HepG2 (cell line): Measurements from ENCODE around the gene SIGLECL1.

ENCODE experiments used
- EZH2 ChIP-seq: conservative IDR thresholded peaks from 2 replicates; pipeline ENCODE4 v1.6.1; 2012; ENCODE audit warnings: mild to moderate bottlenecking, low read depth, low read length, moderate library complexity
- HOXA7 ChIP-seq: sonication (generic); formaldehyde crosslinking; IDR thresholded peaks from 2 replicates; pipeline ENCODE4 v1.8.1; 2022; ENCODE audit warnings: mild to moderate bottlenecking, missing genetic modification reagents, moderate library complexity
- NBN ChIP-seq: fragments of 450-650 bp; conservative IDR thresholded peaks from 2 replicates; pipeline ENCODE4 v1.6.1; 2017
- NFRKB ChIP-seq: fragments of 450-650 bp; IDR thresholded peaks from 2 replicates; pipeline ENCODE4 v1.6.1; 2017
- RARG ChIP-seq: sonication (generic); formaldehyde crosslinking; IDR thresholded peaks from 2 replicates; pipeline ENCODE4 v1.4.0; 2020; ENCODE audit warnings: low read depth, mild to moderate bottlenecking, missing genetic modification reagents
- SIX1 ChIP-seq: sonication (generic); formaldehyde crosslinking; IDR thresholded peaks from 2 replicates; pipeline ENCODE4 v1.4.0; 2020; ENCODE audit warnings: missing genetic modification reagents, borderline replicate concordance
- SRSF4 ChIP-seq: fragments of 200-400 bp; formaldehyde crosslinking; IDR thresholded peaks from one replicate; pipeline ENCODE4 v1.6.1; 2018; ENCODE audit warnings: mild to moderate bottlenecking, low read depth, low read length, moderate library complexity; ENCODE audit not compliant: poor library complexity, severe bottlenecking
- TBP ChIP-seq: sonication (generic); formaldehyde crosslinking; IDR thresholded peaks from 2 replicates; pipeline ENCODE4 v1.5.0; 2020; ENCODE audit warnings: missing genetic modification reagents
- YY1 ChIP-seq: IDR thresholded peaks from 2 replicates; pipeline ENCODE4 v1.6.1; 2011; ENCODE audit warnings: low read length, low read depth, moderate library complexity, mild to moderate bottlenecking; ENCODE audit not compliant: insufficient read depth, insufficient replicate concordance
- TF ChIP-seq, protein P1 (sequence below): sonication (generic); formaldehyde crosslinking; IDR thresholded peaks from 2 replicates; pipeline ENCODE4 v1.4.0; 2020; ENCODE audit warnings: missing genetic modification reagents
- TF ChIP-seq, protein P2 (sequence below): sonication (generic); formaldehyde crosslinking; IDR thresholded peaks from 2 replicates; pipeline ENCODE4 v1.4.0; 2020; ENCODE audit warnings: missing genetic modification reagents
- TF ChIP-seq, protein P3 (sequence below): sonication (generic); formaldehyde crosslinking; IDR thresholded peaks from 2 replicates; pipeline ENCODE4 v1.5.0; 2020; ENCODE audit warnings: mild to moderate bottlenecking, missing genetic modification reagents, moderate library complexity

DNA sequence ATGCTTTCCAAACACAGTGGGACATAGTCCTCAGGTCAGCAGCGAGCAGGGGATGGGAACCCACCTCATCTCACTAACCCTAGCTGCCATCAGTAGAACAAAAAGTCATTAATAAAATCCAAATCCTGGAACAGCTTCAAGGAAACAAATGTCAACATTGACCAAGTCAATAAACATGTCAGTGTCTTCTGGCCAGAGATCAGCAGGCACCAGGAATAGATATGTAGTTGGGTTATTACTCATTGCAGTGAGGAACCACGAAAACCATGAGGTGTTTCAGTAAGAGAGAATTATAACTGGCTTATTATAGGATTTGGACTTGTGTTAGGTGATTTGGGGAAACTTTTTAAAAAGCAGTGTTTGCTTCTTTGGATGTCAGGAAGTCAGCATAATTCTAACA lies 43.1 kb upstream of the SIGLECL1 start:
- TF ChIP-seq EZH2 (no peak), SRSF4 (no peak), TBP (CRISPR knock-in tag) (no peak), NBN (no peak), RARG (CRISPR knock-in tag) (no peak), SIX1 (no peak), YY1 (no peak), HOXA7 (CRISPR knock-in tag) (no peak), NFRKB (no peak)
- TF ChIP-seq, protein P1, sequence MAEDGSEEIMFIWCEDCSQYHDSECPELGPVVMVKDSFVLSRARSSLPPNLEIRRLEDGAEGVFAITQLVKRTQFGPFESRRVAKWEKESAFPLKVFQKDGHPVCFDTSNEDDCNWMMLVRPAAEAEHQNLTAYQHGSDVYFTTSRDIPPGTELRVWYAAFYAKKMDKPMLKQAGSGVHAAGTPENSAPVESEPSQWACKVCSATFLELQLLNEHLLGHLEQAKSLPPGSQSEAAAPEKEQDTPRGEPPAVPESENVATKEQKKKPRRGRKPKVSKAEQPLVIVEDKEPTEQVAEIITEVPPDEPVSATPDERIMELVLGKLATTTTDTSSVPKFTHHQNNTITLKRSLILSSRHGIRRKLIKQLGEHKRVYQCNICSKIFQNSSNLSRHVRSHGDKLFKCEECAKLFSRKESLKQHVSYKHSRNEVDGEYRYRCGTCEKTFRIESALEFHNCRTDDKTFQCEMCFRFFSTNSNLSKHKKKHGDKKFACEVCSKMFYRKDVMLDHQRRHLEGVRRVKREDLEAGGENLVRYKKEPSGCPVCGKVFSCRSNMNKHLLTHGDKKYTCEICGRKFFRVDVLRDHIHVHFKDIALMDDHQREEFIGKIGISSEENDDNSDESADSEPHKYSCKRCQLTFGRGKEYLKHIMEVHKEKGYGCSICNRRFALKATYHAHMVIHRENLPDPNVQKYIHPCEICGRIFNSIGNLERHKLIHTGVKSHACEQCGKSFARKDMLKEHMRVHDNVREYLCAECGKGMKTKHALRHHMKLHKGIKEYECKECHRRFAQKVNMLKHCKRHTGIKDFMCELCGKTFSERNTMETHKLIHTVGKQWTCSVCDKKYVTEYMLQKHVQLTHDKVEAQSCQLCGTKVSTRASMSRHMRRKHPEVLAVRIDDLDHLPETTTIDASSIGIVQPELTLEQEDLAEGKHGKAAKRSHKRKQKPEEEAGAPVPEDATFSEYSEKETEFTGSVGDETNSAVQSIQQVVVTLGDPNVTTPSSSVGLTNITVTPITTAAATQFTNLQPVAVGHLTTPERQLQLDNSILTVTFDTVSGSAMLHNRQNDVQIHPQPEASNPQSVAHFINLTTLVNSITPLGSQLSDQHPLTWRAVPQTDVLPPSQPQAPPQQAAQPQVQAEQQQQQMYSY (CRISPR knock-in tag) = no peak
- TF ChIP-seq, protein P2, sequence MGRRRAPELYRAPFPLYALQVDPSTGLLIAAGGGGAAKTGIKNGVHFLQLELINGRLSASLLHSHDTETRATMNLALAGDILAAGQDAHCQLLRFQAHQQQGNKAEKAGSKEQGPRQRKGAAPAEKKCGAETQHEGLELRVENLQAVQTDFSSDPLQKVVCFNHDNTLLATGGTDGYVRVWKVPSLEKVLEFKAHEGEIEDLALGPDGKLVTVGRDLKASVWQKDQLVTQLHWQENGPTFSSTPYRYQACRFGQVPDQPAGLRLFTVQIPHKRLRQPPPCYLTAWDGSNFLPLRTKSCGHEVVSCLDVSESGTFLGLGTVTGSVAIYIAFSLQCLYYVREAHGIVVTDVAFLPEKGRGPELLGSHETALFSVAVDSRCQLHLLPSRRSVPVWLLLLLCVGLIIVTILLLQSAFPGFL (CRISPR knock-in tag) = no peak
- TF ChIP-seq, protein P3, sequence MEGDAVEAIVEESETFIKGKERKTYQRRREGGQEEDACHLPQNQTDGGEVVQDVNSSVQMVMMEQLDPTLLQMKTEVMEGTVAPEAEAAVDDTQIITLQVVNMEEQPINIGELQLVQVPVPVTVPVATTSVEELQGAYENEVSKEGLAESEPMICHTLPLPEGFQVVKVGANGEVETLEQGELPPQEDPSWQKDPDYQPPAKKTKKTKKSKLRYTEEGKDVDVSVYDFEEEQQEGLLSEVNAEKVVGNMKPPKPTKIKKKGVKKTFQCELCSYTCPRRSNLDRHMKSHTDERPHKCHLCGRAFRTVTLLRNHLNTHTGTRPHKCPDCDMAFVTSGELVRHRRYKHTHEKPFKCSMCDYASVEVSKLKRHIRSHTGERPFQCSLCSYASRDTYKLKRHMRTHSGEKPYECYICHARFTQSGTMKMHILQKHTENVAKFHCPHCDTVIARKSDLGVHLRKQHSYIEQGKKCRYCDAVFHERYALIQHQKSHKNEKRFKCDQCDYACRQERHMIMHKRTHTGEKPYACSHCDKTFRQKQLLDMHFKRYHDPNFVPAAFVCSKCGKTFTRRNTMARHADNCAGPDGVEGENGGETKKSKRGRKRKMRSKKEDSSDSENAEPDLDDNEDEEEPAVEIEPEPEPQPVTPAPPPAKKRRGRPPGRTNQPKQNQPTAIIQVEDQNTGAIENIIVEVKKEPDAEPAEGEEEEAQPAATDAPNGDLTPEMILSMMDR (CRISPR knock-in tag) = no peak
